Natural killer cell (primary cell): ENCODE measurements around the gene NFIB. TPM values are rescaled to one million over a fixed set of nuclear protein-coding genes. Genes with fewer than 3 reads are reported as not detected.

Source experiments
- ATAC-seq, 3 donors: fragments of 150-1000 bp in 2 of 3; fragments of 200-7000 bp in 1 of 3; cut with Tn5 transposase; 1 replicate in 1 of 3; 2 replicates in 2 of 3; pipeline ENCODE4 v1.10.0; 2021; ENCODE audit warnings: mild to moderate bottlenecking in 2 of 3, moderate library complexity in 2 of 3
- DNase-seq, 2 donors: peaks; one replicate each; pipeline versions ENCODE4 v3.0.0 to v3.0.0-alpha.2; 2013 to 2021; ENCODE audit warnings: mixed read lengths in 1 of 2
- H3K27ac ChIP-seq: one replicate; pipeline ENCODE4 v1.5.1; 2013; ENCODE audit warnings: mild to moderate bottlenecking, low read length
- H3K27me3 ChIP-seq: one replicate; pipeline ENCODE4 v1.6.1; 2013; ENCODE audit warnings: low read length; ENCODE audit not compliant: control insufficient read depth, insufficient read depth
- H3K36me3 ChIP-seq: one replicate; pipeline ENCODE4 v1.6.1; 2013; ENCODE audit warnings: low read length; ENCODE audit not compliant: control insufficient read depth, insufficient read depth
- H3K4me1 ChIP-seq: one replicate; pipeline ENCODE4 v1.6.1; 2013; ENCODE audit warnings: low read length; ENCODE audit not compliant: control insufficient read depth, insufficient read depth
- H3K4me3 ChIP-seq: one replicate; pipeline ENCODE4 v1.5.1; 2013; ENCODE audit warnings: low read length
- H3K9me3 ChIP-seq: one replicate; pipeline ENCODE4 v1.6.1; 2013; ENCODE audit warnings: low read length; ENCODE audit not compliant: control insufficient read depth, insufficient read depth
- H3K27ac Mint-ChIP-seq, 2 donors: one replicate each; pipeline ENCODE4 v1.8.0; 2022; ENCODE audit warnings: mild to moderate bottlenecking in 2 of 2, mixed read lengths in 2 of 2, moderate library complexity in 1 of 2
- H3K27me3 Mint-ChIP-seq, 2 donors: one replicate each; pipeline ENCODE4 v1.8.0; 2022; ENCODE audit warnings: low read depth in 2 of 2, mixed read lengths in 2 of 2
- H3K36me3 Mint-ChIP-seq: one replicate; pipeline ENCODE4 v1.8.0; 2022; ENCODE audit warnings: mixed read lengths
- H3K4me1 Mint-ChIP-seq, 2 donors: one replicate each; pipeline ENCODE4 v1.8.0; 2022; ENCODE audit warnings: mixed read lengths in 2 of 2
- H3K4me3 Mint-ChIP-seq: one replicate; pipeline ENCODE4 v1.8.0; 2022; ENCODE audit warnings: mild to moderate bottlenecking, moderate library complexity, mixed read lengths
- H3K9me3 Mint-ChIP-seq, 2 donors: one replicate each; pipeline ENCODE4 v1.8.0; 2022; ENCODE audit warnings: mixed read lengths in 2 of 2
- WGBS: methylation state at CpG from one replicate; pipeline ENCODE4 v1.1.7; 2013; ENCODE audit warnings: missing lambda C conversion rate; ENCODE audit not compliant: insufficient coverage; 5-methylcytosine and 5-hydroxymethylcytosine counted together
- intact Hi-C: fragments of 100-400 bp; cut with micrococcal nuclease; formaldehyde crosslinking; loops from one replicate; pipeline ENCODE4 v1.14.2; 2022
- total RNA-seq, 4 donors: library from RNA; stranded (reverse); fragments of 120-200 nt in 1 of 4; gene quantifications; one replicate each; pipeline versions ENCODE4 v1.2.3 to v1.2.4, GENCODE V29; 2013 to 2022
- TF ChIP-seq, protein P1 (sequence below): fragments of 200-600 bp; IDR thresholded peaks from one replicate; pipeline ENCODE4 v1.8.0; 2022; ENCODE audit warnings: antibody characterized with exemption

Gene NFIB
- total RNA-seq, 3 donors from 2014 or later (not counting 1 experiment from before 2014, with no cell fraction given): 0.20 to 0.21 TPM; not detected in 1

DNA sequence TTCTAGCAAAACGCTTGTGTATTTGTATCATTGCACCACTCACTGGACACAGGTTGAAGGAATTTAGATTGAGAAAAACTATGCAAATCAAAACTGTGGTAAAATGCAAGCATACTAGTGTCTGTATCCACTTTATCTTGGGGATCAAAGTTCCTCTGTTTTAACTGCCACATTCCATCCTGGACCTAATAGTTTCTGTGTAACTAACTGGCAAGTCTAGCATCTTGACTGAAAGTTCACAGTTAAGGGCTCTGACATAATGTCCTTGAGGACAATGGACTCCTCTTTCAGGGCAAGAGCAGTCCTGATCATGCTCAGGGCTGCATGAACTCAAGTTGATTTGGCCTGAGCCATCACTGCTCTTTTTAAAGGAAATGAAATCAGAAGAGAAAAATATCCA, 30.7 kb downstream of the NFIB start:
- peaks cover 0 to 8% of the 10 kb centered on the region in 2 donors for H3K27me3 Mint-ChIP-seq
- TF ChIP-seq, protein P1, sequence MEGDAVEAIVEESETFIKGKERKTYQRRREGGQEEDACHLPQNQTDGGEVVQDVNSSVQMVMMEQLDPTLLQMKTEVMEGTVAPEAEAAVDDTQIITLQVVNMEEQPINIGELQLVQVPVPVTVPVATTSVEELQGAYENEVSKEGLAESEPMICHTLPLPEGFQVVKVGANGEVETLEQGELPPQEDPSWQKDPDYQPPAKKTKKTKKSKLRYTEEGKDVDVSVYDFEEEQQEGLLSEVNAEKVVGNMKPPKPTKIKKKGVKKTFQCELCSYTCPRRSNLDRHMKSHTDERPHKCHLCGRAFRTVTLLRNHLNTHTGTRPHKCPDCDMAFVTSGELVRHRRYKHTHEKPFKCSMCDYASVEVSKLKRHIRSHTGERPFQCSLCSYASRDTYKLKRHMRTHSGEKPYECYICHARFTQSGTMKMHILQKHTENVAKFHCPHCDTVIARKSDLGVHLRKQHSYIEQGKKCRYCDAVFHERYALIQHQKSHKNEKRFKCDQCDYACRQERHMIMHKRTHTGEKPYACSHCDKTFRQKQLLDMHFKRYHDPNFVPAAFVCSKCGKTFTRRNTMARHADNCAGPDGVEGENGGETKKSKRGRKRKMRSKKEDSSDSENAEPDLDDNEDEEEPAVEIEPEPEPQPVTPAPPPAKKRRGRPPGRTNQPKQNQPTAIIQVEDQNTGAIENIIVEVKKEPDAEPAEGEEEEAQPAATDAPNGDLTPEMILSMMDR: no peak
- no peak overlapping the region for H3K4me3 Mint-ChIP-seq
- no peaks in the 10 kb centered on the region for H3K4me1 Mint-ChIP-seq
- H3K9me3 Mint-ChIP-seq: no peaks in the 10 kb centered on the region
- peaks cover 3% of the 10 kb centered on the region for H3K27me3 ChIP-seq
- H3K27ac ChIP-seq: no peak overlapping the region
- 94% methylated on average over 1 of the region's 1 CpG for WGBS
- H3K4me3 ChIP-seq: no peak overlapping the region
- no peaks in the 10 kb centered on the region for H3K36me3 Mint-ChIP-seq
- ATAC-seq (no peak), DNase-seq (no peak)
- H3K4me1 ChIP-seq: no peaks in the 10 kb centered on the region
- intact Hi-C loops: no loop called here
- H3K27ac Mint-ChIP-seq: no peak overlapping the region
- no peaks in the 10 kb centered on the region for H3K9me3 ChIP-seq
- no peaks in the 10 kb centered on the region for H3K36me3 ChIP-seq

DNA sequence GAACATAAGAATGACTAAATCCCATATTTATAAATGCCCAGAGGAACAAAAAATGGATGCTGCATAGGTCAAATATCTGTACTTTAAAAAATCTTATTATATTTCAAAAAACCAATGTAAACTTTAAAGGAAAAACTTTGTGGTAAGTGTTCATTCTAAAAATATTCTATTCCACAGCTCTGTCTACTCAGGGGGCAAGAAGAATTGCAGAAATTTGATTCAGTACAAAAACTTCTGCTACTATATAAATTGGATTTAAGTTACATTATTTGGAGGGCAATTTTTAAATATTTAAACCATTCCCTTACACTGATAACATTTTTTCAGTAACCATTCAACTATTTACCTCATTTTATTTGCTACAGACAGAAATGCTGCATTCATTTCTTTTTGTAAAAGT, 32.1 kb downstream of the NFIB start:
- peaks cover 0 to 8% of the 10 kb centered on the region in 2 donors for H3K27me3 Mint-ChIP-seq
- no peaks in the 10 kb centered on the region for H3K9me3 ChIP-seq
- TF ChIP-seq, protein P1: no peak
- no peaks in the 10 kb centered on the region for H3K36me3 Mint-ChIP-seq
- DNase-seq (no peak), ATAC-seq (no peak)
- H3K4me1 ChIP-seq: no peaks in the 10 kb centered on the region
- no peaks in the 10 kb centered on the region for H3K4me1 Mint-ChIP-seq
- no peaks in the 10 kb centered on the region for H3K36me3 ChIP-seq
- no peak overlapping the region for H3K4me3 ChIP-seq
- H3K27ac ChIP-seq: no peak overlapping the region
- H3K9me3 Mint-ChIP-seq: no peaks in the 10 kb centered on the region
- intact Hi-C loops: no loop called here
- H3K27me3 ChIP-seq: peaks cover 3% of the 10 kb centered on the region
- no peak overlapping the region for H3K4me3 Mint-ChIP-seq
- H3K27ac Mint-ChIP-seq: no peak overlapping the region

DNA sequence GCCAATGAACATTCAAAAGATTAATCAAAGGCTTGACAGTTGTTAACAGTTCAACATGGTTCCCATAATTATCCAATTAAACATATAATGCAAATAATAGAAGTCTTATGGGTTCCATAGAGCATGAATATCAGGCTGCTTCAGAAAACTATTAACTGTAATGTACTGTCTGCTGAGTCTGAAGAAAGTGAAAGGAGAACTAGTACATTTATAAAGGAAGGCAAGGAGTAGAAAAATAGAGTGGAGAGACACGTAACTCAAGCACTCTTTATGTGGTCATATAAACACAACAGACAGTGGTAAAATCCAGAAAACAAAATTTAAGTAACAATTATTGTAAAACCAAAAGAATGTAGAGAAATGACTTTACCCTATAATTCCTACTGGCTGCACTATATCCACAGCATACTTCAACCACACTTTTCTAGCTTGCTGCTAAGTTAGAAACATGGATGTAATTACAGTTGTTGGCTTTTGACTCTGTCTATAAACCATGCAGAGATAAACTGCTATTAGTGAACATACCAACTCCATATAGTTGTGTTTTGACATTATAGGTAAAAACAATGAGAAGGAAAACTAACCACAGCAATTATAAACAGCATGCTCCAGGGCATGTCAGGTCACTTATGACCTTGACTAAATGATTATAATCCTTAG, 32.7 kb downstream of the NFIB start:
- Mint-ChIP-seq H3K4me3 (no peak overlapping the region), H3K4me1 (no peaks in the 10 kb centered on the region), H3K27me3 (peaks cover 0 to 8% of the 10 kb centered on the region in 2 donors), H3K27ac (no peak overlapping the region), H3K9me3 (no peaks in the 10 kb centered on the region), H3K36me3 (no peaks in the 10 kb centered on the region)
- peaks cover 3% of the 10 kb centered on the region for H3K27me3 ChIP-seq
- TF ChIP-seq, protein P1: no peak
- DNase-seq (no peak), ATAC-seq (no peak)
- no peaks in the 10 kb centered on the region for H3K9me3 ChIP-seq
- H3K4me3 ChIP-seq: no peak overlapping the region
- no peak overlapping the region for H3K27ac ChIP-seq
- H3K36me3 ChIP-seq: no peaks in the 10 kb centered on the region
- no CpG with 5 or more reads among the region's 1 CpG for WGBS
- H3K4me1 ChIP-seq: no peaks in the 10 kb centered on the region
- intact Hi-C loops: no loop called here

DNA sequence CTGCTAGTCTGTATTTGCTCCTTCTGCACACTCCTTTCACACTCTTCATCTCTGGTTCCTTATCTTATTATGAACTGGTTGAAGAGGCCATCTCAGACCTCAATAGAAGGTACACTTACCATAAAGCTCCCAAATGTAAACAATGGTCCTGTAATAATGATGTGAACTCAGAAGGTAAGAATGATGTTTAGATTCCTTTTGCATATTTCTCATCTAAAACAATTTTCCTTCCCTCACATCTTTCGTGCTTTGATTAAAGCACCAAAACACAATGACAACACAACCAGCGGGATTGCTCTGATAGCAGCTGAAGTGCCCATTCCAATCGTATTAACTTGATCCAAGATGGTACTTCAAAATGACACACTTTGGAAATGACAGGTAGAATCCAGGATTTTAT, 34.3 kb downstream of the NFIB start:
- WGBS: 84% methylated on average over 3 of the region's 3 CpGs
- H3K9me3 Mint-ChIP-seq: peaks cover 0 to 2% of the 10 kb centered on the region in 2 donors

More for the DNA sequence above, 34.3 kb downstream of the NFIB start:
- Histone ChIP-seq H3K4me3 (no peak overlapping the region), H3K4me1 (no peaks in the 10 kb centered on the region), H3K27ac (no peak overlapping the region), H3K36me3 (no peaks in the 10 kb centered on the region), H3K9me3 (no peaks in the 10 kb centered on the region), H3K27me3 (peaks cover 3% of the 10 kb centered on the region)
- Mint-ChIP-seq H3K36me3 (no peaks in the 10 kb centered on the region), H3K27ac (no peak overlapping the region), H3K27me3 (peaks cover 0 to 8% of the 10 kb centered on the region in 2 donors), H3K4me3 (no peak overlapping the region), H3K4me1 (no peaks in the 10 kb centered on the region)
- DNase-seq (no peak), ATAC-seq (no peak)
- intact Hi-C loops: no loop called here
- TF ChIP-seq, protein P1: no peak
